GM19025 (cell line): ENCODE results near the gene SCRN1.

Experiments
- ATAC-seq: cut with Tn5 transposase; IDR thresholded peaks from one replicate; pipeline ENCODE4 v1.9.1; 2021; ENCODE audit warnings: mild to moderate bottlenecking, low read depth, moderate library complexity; ENCODE audit not compliant: unreplicated experiment

Gene SCRN1

GRCh38 chr7:29989257-29989995 is at the start of gene SCRN1:
SCRN1 (minus strand) TSS chr7:29989801; CDS start chr7:29969067, 20,734 bp downstream.
- ATAC-seq: peak; percentile 41

- no peak for ATAC-seq
These were observed 48.8 kb upstream of the SCRN1 start for GRCh38 chr7:30038196-30038980.

GRCh38 chr7:30036220-30036619 is 46.6 kb upstream of the SCRN1 start:
- no peak for ATAC-seq

GRCh38 chr7:30034501-30034900 is 44.9 kb upstream of the SCRN1 start:
- no peak for ATAC-seq

GRCh38 chr7:30032310-30033125 is 42.9 kb upstream of the SCRN1 start:
- no peak for ATAC-seq

- no peak for ATAC-seq
These were observed 40.1 kb upstream of the SCRN1 start for GRCh38 chr7:30029696-30030095.

- peak; percentile 4 for ATAC-seq
These were observed 39.4 kb upstream of the SCRN1 start for GRCh38 chr7:30028749-30029635.

DNA sequence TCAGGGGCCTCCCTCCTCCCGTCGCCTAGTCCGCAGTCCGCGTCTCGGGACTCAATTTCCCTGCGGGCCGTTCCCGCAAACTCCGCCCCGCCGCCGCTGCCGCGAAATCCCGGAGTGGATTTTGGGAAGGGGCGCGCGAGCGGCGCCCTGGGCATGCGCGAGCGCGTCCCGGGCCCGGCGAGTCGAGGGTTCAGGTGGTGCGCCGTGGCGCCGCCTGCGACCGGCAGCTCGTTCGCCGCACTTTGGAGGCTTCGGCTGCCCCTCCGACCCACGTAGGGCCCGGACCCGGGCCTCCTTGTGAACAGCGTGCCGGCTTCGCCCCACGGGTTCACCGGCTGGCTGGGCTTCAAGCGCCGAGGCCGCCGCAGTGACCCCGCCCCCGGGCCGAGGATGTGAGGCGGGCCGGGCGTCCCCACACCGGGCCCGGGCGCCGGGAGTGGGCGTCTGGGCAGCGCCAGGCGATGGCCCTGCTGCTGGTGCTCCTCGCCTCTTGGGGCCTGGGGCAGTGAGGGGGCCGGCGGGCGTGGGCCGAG is 38.7 kb upstream of the SCRN1 start, which contains the start of gene PLEKHA8:
Gene PLEKHA8 (plus strand): TSS at position 197 of the 533 bp plus-strand sequence. CDS start 351 bp downstream, outside the sequence.
- ATAC-seq: peak; percentile 46

GRCh38 chr7:30027740-30028215 is 38.2 kb upstream of the SCRN1 start:
- peak; percentile 1 for ATAC-seq

- no peak for ATAC-seq
These were observed 37.5 kb upstream of the SCRN1 start for GRCh38 chr7:30027065-30027456.

DNA sequence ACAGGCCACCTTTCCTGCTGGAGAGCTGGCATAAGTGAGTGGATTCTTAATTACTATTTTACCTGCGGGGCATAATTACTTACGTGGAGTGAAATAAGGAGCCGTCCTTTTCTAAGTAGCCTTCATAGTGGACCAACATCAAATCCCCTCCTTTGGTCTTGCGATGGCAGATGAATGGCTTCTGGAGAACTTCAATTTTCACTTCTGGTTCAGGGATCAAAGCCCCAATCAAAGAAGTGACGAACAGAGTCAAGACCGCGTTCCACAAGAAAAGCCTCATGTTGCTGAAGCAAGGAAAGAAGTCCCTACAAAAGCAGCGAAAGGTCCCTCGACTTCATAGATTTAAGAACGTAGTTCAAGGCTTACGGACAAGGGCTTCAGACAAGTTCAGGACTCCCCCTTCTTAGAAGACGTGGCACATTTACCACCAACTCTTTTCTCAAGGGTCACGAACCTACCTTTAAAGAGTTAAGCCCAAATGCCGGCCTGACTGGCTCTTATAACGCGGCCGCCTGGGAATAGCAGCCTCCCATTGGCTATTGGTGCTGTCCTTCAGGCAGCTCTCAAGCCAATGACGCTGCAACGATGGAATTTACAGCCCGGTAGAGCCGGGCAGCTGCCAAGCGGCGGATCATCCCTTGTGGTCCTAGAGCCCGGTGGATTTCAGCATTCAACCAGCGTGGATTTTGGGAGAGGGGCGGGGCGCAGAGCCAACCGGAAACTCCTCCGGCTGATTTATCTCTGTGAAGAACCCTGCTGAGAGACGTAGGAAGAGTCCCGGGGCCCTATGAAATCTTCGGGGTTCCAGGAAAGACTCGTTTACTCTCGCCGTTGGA is 36.8 kb upstream of the SCRN1 start, which contains the start of gene FKBP14:
Gene FKBP14 (minus strand): TSS at position 474 of the 836 bp plus-strand sequence. CDS start 194 bp downstream, at position 280.
- ATAC-seq: peak; percentile 69

DNA sequence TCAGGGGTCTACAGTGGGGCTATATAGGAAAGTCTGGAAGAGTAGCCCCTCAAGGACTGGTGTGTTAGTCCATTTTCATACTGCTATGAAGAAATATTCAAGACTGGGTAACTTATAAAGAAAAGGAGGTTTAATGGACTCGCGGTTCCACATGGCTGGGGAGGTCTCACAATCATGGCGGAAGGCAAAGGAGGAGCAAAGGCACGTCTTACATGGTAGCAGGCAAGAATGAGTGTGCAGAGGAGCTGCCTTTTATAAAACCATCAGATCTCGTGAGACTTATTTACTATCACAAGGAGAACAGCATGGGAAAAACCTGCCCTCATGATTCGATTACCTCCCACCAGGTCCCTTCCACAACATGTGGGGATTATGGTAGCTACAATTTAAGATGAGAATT is 33.9 kb upstream of the SCRN1 start:
- ATAC-seq: no peak

- ATAC-seq: no peak
These were observed 33.4 kb upstream of the SCRN1 start for GRCh38 chr7:30022991-30023390.

GRCh38 chr7:30020535-30020934 is 30.9 kb upstream of the SCRN1 start:
- no peak for ATAC-seq

DNA sequence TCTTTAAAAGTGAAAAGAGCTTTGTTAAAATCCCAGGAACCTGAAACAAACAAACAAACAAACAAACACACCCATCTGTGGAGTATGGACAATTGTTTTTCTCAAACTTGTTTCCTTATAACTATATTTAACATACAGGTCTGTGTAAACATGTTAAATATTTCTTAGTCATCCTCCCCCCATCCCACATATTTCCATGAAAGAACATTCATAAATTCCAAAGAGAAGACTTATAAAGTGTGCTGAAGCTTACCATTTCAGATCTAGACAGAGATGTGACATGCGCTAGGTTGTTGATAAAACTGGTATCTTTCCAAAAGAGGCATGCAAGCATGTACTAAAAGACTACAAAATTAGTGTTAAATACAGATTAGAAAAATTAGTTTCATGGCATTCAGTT is 30.4 kb upstream of the SCRN1 start:
- no peak for ATAC-seq

DNA sequence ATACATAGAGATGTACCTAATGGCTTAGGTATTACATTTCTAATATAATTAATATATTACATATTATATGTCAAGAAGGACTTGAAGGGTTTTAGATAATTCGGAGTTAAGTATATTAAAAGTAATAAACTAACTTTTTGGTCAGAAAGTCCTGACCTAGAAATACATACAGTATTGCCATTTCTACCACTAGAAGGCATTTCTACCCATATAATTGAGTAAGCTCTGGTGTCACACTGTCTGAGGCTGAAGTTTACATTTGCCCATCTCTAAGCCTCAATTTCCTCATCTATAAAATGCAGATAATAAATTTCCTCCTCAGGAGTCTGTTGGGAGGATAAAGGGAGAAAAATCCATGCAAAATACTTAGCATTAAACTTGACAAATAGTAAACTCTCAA is 29.8 kb upstream of the SCRN1 start:
- no peak for ATAC-seq

- ATAC-seq: no peak
These were observed 28.9 kb upstream of the SCRN1 start for GRCh38 chr7:30018451-30018850.

- no peak for ATAC-seq
These were observed 23.2 kb upstream of the SCRN1 start for GRCh38 chr7:30012757-30013156.
